ENCODE results near the gene TMEM215. TPM values are rescaled to one million over a fixed set of nuclear protein-coding genes. Genes with fewer than 3 reads are reported as not detected.

Gene TMEM215
- total RNA-seq, 4 donors from 2014 or later: not detected

- no peaks in the 10 kb centered on the region for H3K9me3 ChIP-seq
- WGBS, 2 donors (ENCODE audit: low coverage in 1 of 2): 65 to 74% methylated on average over 3 to 4 of the region's 4 CpGs
- H3K27ac ChIP-seq: no peak overlapping the region
- TF ChIP-seq EP300 (IDR thresholded peaks at IDR 0.05; ENCODE audit: low read depth) (no peak), POLR2AphosphoS5 (IDR thresholded peaks at IDR 0.05) (no peak), CTCF (IDR thresholded peaks at IDR 0.05) (no peak), POLR2A (IDR thresholded peaks at IDR 0.05) (no peak)
- DNase-seq: no peak
- in situ Hi-C loops (cut with MboI; ENCODE audit: low pct_ligation_motif_present in 1 of 4, low pct_unique_long_range_greater_than_20kb in 1 of 4, low sequenced_read_pairs in 3 of 4): no loop called here
- intact Hi-C loops (cut with DNase I; ENCODE audit: low total_unique reads): no loop called here
- H3K4me3 ChIP-seq: no peak overlapping the region
- no peaks in the 10 kb centered on the region for H3K27me3 ChIP-seq
- H3K36me3 ChIP-seq: no peaks in the 10 kb centered on the region
- H3K4me1 ChIP-seq: no peaks in the 10 kb centered on the region
These were observed 41.6 kb upstream of the TMEM215 start for GRCh38 chr9:32741706-32742105.

- H3K4me1 ChIP-seq: no peaks in the 10 kb centered on the region
- H3K4me3 ChIP-seq: no peak overlapping the region
- H3K27ac ChIP-seq: no peak overlapping the region
- no peaks in the 10 kb centered on the region for H3K36me3 ChIP-seq
- in situ Hi-C loops (cut with MboI; ENCODE audit: low pct_ligation_motif_present in 1 of 4, low pct_unique_long_range_greater_than_20kb in 1 of 4, low sequenced_read_pairs in 3 of 4): no loop called here
- 59 to 60% methylated on average over 2 of the region's 2 CpGs for WGBS, 2 donors (ENCODE audit: low coverage in 1 of 2)
- no peak for DNase-seq
- H3K27me3 ChIP-seq: no peaks in the 10 kb centered on the region
- intact Hi-C loops (cut with DNase I; ENCODE audit: low total_unique reads): no loop called here
- H3K9me3 ChIP-seq: no peaks in the 10 kb centered on the region
- TF ChIP-seq EP300 (IDR thresholded peaks at IDR 0.05; ENCODE audit: low read depth) (no peak), CTCF (IDR thresholded peaks at IDR 0.05) (no peak), POLR2A (IDR thresholded peaks at IDR 0.05) (no peak), POLR2AphosphoS5 (IDR thresholded peaks at IDR 0.05) (no peak)
These were observed 41.0 kb upstream of the TMEM215 start for GRCh38 chr9:32742296-32742695.

- no peak overlapping the region for H3K27ac ChIP-seq
- no peak for TF ChIP-seq CTCF (IDR thresholded peaks at IDR 0.05)
- TF ChIP-seq POLR2A (IDR thresholded peaks at IDR 0.05): no peak
- no peak for TF ChIP-seq POLR2AphosphoS5 (IDR thresholded peaks at IDR 0.05)
- no peak for TF ChIP-seq EP300 (IDR thresholded peaks at IDR 0.05; ENCODE audit: low read depth)
- H3K36me3 ChIP-seq: no peaks in the 10 kb centered on the region
- DNase-seq: no peak
- H3K4me1 ChIP-seq: no peaks in the 10 kb centered on the region
- 69 to 71% methylated on average over 2 of the region's 2 CpGs for WGBS, 2 donors (ENCODE audit: low coverage in 1 of 2)
- H3K4me3 ChIP-seq: no peak overlapping the region
- H3K27me3 ChIP-seq: no peaks in the 10 kb centered on the region
- intact Hi-C loops (cut with DNase I; ENCODE audit: low total_unique reads): no loop called here
- H3K9me3 ChIP-seq: no peaks in the 10 kb centered on the region
- in situ Hi-C loops (cut with MboI; ENCODE audit: low pct_ligation_motif_present in 1 of 4, low pct_unique_long_range_greater_than_20kb in 1 of 4, low sequenced_read_pairs in 3 of 4): no loop called here
These were observed 35.3 kb upstream of the TMEM215 start for GRCh38 chr9:32748013-32748412.

- intact Hi-C loops (cut with DNase I; ENCODE audit: low total_unique reads): no loop called here
- Histone ChIP-seq H3K27ac (no peak overlapping the region), H3K36me3 (no peaks in the 10 kb centered on the region), H3K27me3 (no peaks in the 10 kb centered on the region), H3K4me1 (no peaks in the 10 kb centered on the region), H3K4me3 (no peak overlapping the region), H3K9me3 (no peaks in the 10 kb centered on the region)
- in situ Hi-C loops (cut with MboI; ENCODE audit: low pct_ligation_motif_present in 1 of 4, low pct_unique_long_range_greater_than_20kb in 1 of 4, low sequenced_read_pairs in 3 of 4): no loop called here
- TF ChIP-seq CTCF (IDR thresholded peaks at IDR 0.05): no peak
- TF ChIP-seq POLR2A (IDR thresholded peaks at IDR 0.05): no peak
- 90% methylated on average over 22 of the region's 22 CpGs; no CpG with 5 or more reads in 1 of the 2 donors for WGBS, 2 donors (ENCODE audit: low coverage in 1 of 2)
- no peak for DNase-seq
These were observed 27.6 kb upstream of the TMEM215 start for GRCh38 chr9:32755730-32756129.
